ENCODE results near the gene CCL1.

The CCL1 gene

DNA sequence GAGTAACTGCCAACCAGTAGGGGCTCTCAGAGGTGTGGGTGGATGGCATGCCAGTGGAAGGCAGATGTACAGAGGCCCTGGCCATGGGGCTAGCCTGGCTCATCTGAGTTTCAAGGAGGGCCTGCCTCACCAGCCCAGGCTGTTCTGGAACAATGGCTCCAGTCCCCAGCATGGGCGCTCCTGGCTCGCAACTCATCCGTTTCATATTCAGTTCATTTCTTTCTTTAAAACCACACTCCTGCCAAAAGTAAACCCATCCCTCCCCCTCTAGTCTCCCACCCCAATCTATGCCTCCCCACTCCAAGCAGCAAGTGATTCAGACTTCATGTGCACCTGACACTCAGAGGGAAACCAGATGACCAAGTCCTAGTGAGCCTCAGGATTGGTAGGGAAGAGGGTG is 4.4 kb downstream of the CCL1 start:
- H3K27me3 ChIP-seq (ENCODE audit: control insufficient read depth in 1 of 2, insufficient read depth in 2 of 2, low read length in 2 of 2), result peaks cover 0 to 9% of the 10 kb centered on the region in 2 donors
- no peak overlapping the region for H3K4me3 ChIP-seq (ENCODE audit: low read length in 2 of 2)
- H3K9me3 ChIP-seq (ENCODE audit: control insufficient read depth in 2 of 2, low read length in 2 of 2), result no peaks in the 10 kb centered on the region
- H3K27ac ChIP-seq (ENCODE audit: low read length), result no peak overlapping the region
- H3K9ac ChIP-seq (ENCODE audit: low read length in 2 of 2), result no peak overlapping the region
- no peaks in the 10 kb centered on the region for H3K4me1 ChIP-seq (ENCODE audit: control insufficient read depth, insufficient read depth, low read length)
- H3K36me3 ChIP-seq (ENCODE audit: control insufficient read depth in 2 of 2, insufficient read depth in 2 of 2, low read length in 2 of 2), result no peaks in the 10 kb centered on the region

DNA sequence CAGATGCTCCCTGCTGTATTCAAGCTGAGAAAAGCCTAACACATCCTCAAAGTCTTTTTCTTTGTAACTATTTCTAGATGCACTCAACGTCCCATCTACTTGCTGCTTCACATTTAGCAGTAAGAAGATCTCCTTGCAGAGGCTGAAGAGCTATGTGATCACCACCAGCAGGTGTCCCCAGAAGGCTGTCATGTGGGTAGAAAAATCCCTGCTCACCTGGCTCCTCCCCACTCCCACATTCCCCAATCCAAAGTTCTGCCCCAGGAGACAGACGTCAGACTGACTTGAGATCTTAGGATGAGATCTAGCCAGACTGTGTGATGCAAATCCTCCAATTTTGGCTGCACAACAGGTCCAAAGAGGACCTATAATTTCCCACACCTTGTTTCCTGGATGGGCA is 5.6 kb downstream of the CCL1 start:
- Histone ChIP-seq H3K9me3 (ENCODE audit: control insufficient read depth in 2 of 2, low read length in 2 of 2) (no peaks in the 10 kb centered on the region), H3K27ac (ENCODE audit: low read length) (no peak overlapping the region), H3K4me3 (ENCODE audit: low read length in 2 of 2) (no peak overlapping the region), H3K36me3 (ENCODE audit: control insufficient read depth in 2 of 2, insufficient read depth in 2 of 2, low read length in 2 of 2) (no peaks in the 10 kb centered on the region), H3K27me3 (ENCODE audit: control insufficient read depth in 1 of 2, insufficient read depth in 2 of 2, low read length in 2 of 2) (peaks cover 0 to 3% of the 10 kb centered on the region in 2 donors), H3K9ac (ENCODE audit: low read length in 2 of 2) (no peak overlapping the region), H3K4me1 (ENCODE audit: control insufficient read depth, insufficient read depth, low read length) (no peaks in the 10 kb centered on the region)

- H3K27ac ChIP-seq (ENCODE audit: low read length), result peak within 1 kb of the TSS; percentile 37
- H3K4me3 ChIP-seq (ENCODE audit: low read length in 2 of 2), result no peak within 1 kb of the TSS
- no peaks in the 10 kb centered on the region for H3K9me3 ChIP-seq (ENCODE audit: control insufficient read depth in 2 of 2, low read length in 2 of 2)
- H3K36me3 ChIP-seq (ENCODE audit: control insufficient read depth in 2 of 2, insufficient read depth in 2 of 2, low read length in 2 of 2), result no peaks in the 10 kb centered on the region
- no peak within 1 kb of the TSS for H3K9ac ChIP-seq (ENCODE audit: low read length in 2 of 2)
- no peaks in the 10 kb centered on the region for H3K27me3 ChIP-seq (ENCODE audit: control insufficient read depth in 1 of 2, insufficient read depth in 2 of 2, low read length in 2 of 2)
- H3K4me1 ChIP-seq (ENCODE audit: control insufficient read depth, insufficient read depth, low read length), result no peaks in the 10 kb centered on the region
These were observed 6.8 kb downstream of the CCL1 start, which contains the start of gene CCL13 for GRCh38 chr17:34356194-34356593. Gene CCL13 (plus strand): TSS chr17:34356480. CDS start chr17:34356527, 47 bp downstream.

DNA sequence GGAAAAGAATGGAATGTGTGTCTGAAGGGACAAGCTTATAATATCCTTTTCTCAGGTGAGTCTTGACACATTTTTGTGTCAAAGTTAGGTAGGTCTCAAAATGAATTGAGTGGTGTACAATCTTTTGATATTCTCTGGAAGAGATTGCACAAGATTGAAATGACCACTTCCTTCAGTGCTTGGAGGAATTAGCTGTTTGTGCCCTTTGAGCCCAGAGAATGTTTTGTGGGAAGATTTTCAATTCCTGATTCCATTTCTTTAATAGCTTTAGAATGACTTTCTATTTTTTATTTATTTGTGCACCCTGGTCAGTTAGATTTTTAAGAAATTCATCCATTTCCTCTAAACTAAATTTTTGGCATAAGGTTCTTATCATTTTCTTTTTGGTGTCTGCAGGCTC is 8.4 kb downstream of the CCL1 start:
- Histone ChIP-seq H3K36me3 (ENCODE audit: control insufficient read depth in 2 of 2, insufficient read depth in 2 of 2, low read length in 2 of 2) (no peaks in the 10 kb centered on the region), H3K27ac (ENCODE audit: low read length) (no peak overlapping the region), H3K9me3 (ENCODE audit: control insufficient read depth in 2 of 2, low read length in 2 of 2) (no peaks in the 10 kb centered on the region), H3K4me3 (ENCODE audit: low read length in 2 of 2) (no peak overlapping the region), H3K9ac (ENCODE audit: low read length in 2 of 2) (no peak overlapping the region), H3K4me1 (ENCODE audit: control insufficient read depth, insufficient read depth, low read length) (peaks cover 2% of the 10 kb centered on the region), H3K27me3 (ENCODE audit: control insufficient read depth in 1 of 2, insufficient read depth in 2 of 2, low read length in 2 of 2) (no peaks in the 10 kb centered on the region)

DNA sequence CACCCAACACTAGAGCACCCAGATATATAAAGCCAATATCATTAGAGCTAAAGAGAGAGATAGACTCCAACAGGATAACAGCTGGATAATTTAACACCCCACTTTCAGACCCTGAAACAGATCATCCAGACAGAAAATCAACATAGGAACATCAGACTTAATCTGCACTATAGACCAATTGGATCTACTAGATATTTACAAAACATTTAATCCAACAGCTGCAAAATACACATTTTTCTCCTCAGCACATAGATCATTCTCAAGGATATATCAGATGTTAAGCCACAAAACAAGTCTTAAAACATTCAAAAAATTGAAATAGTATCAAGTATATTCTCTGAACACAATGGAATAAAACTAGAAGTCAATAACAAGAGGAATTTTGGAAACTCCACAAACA is 10.8 kb downstream of the CCL1 start:
- Histone ChIP-seq H3K9ac (ENCODE audit: low read length in 2 of 2) (no peak overlapping the region), H3K27ac (ENCODE audit: low read length) (no peak overlapping the region), H3K4me1 (ENCODE audit: control insufficient read depth, insufficient read depth, low read length) (peaks cover 2% of the 10 kb centered on the region), H3K27me3 (ENCODE audit: control insufficient read depth in 1 of 2, insufficient read depth in 2 of 2, low read length in 2 of 2) (no peaks in the 10 kb centered on the region), H3K4me3 (ENCODE audit: low read length in 2 of 2) (no peak overlapping the region), H3K36me3 (ENCODE audit: control insufficient read depth in 2 of 2, insufficient read depth in 2 of 2, low read length in 2 of 2) (no peaks in the 10 kb centered on the region), H3K9me3 (ENCODE audit: control insufficient read depth in 2 of 2, low read length in 2 of 2) (no peaks in the 10 kb centered on the region)

DNA sequence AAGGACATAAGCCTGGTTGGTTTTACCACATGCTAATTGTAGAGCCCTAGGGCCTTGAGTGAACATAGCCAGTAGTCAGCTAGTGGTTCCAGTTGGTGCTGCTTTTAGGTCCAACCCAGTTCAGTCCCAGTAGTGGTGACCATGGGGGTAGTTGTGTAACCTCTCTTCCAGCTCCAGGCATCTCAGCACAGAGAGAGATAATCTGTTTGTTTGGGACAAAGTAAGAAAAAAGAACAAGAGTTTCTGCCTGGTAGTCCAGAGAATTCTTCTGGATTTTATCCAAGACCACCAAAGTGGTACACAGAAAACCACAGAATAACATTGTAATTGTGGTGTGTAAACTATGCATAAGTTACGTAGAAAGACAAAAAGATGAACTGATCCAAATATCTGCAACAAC is 11.9 kb downstream of the CCL1 start:
- H3K27ac ChIP-seq (ENCODE audit: low read length), result no peak overlapping the region
- no peaks in the 10 kb centered on the region for H3K27me3 ChIP-seq (ENCODE audit: control insufficient read depth in 1 of 2, insufficient read depth in 2 of 2, low read length in 2 of 2)
- no peak overlapping the region for H3K4me3 ChIP-seq (ENCODE audit: low read length in 2 of 2)
- no peak overlapping the region for H3K9ac ChIP-seq (ENCODE audit: low read length in 2 of 2)
- H3K4me1 ChIP-seq (ENCODE audit: control insufficient read depth, insufficient read depth, low read length), result peaks cover 2% of the 10 kb centered on the region
- no peaks in the 10 kb centered on the region for H3K36me3 ChIP-seq (ENCODE audit: control insufficient read depth in 2 of 2, insufficient read depth in 2 of 2, low read length in 2 of 2)
- H3K9me3 ChIP-seq (ENCODE audit: control insufficient read depth in 2 of 2, low read length in 2 of 2), result no peaks in the 10 kb centered on the region

GRCh38 chr17:34349751-34350150 is 13.3 kb downstream of the CCL1 start:
- no peak overlapping the region for H3K9ac ChIP-seq (ENCODE audit: low read length in 2 of 2)
- no peaks in the 10 kb centered on the region for H3K27me3 ChIP-seq (ENCODE audit: control insufficient read depth in 1 of 2, insufficient read depth in 2 of 2, low read length in 2 of 2)
- H3K4me1 ChIP-seq (ENCODE audit: control insufficient read depth, insufficient read depth, low read length), result peaks cover 2% of the 10 kb centered on the region
- H3K4me3 ChIP-seq (ENCODE audit: low read length in 2 of 2), result no peak overlapping the region
- H3K9me3 ChIP-seq (ENCODE audit: control insufficient read depth in 2 of 2, low read length in 2 of 2), result no peaks in the 10 kb centered on the region
- H3K27ac ChIP-seq (ENCODE audit: low read length), result no peak overlapping the region
- no peaks in the 10 kb centered on the region for H3K36me3 ChIP-seq (ENCODE audit: control insufficient read depth in 2 of 2, insufficient read depth in 2 of 2, low read length in 2 of 2)

- no peaks in the 10 kb centered on the region for H3K9me3 ChIP-seq (ENCODE audit: control insufficient read depth in 2 of 2, low read length in 2 of 2)
These were observed 16.0 kb downstream of the CCL1 start for GRCh38 chr17:34347063-34347462.

GRCh38 chr17:34341916-34342315 is 21.1 kb downstream of the CCL1 start:
- Histone ChIP-seq H3K9ac (ENCODE audit: low read length in 2 of 2) (no peak overlapping the region), H3K27ac (ENCODE audit: low read length) (no peak overlapping the region), H3K9me3 (ENCODE audit: control insufficient read depth in 2 of 2, low read length in 2 of 2) (no peaks in the 10 kb centered on the region), H3K4me3 (ENCODE audit: low read length in 2 of 2) (no peak overlapping the region), H3K36me3 (ENCODE audit: control insufficient read depth in 2 of 2, insufficient read depth in 2 of 2, low read length in 2 of 2) (no peaks in the 10 kb centered on the region), H3K4me1 (ENCODE audit: control insufficient read depth, insufficient read depth, low read length) (no peaks in the 10 kb centered on the region), H3K27me3 (ENCODE audit: control insufficient read depth in 1 of 2, insufficient read depth in 2 of 2, low read length in 2 of 2) (no peaks in the 10 kb centered on the region)

More at GRCh38 chr17:34347063-34347462, 16.0 kb downstream of the CCL1 start:
- no peak overlapping the region for H3K4me3 ChIP-seq (ENCODE audit: low read length in 2 of 2)
- no peaks in the 10 kb centered on the region for H3K27me3 ChIP-seq (ENCODE audit: control insufficient read depth in 1 of 2, insufficient read depth in 2 of 2, low read length in 2 of 2)
- no peak overlapping the region for H3K27ac ChIP-seq (ENCODE audit: low read length)
- peaks cover 2% of the 10 kb centered on the region for H3K4me1 ChIP-seq (ENCODE audit: control insufficient read depth, insufficient read depth, low read length)
- no peak overlapping the region for H3K9ac ChIP-seq (ENCODE audit: low read length in 2 of 2)
- H3K36me3 ChIP-seq (ENCODE audit: control insufficient read depth in 2 of 2, insufficient read depth in 2 of 2, low read length in 2 of 2), result no peaks in the 10 kb centered on the region

- Histone ChIP-seq H3K9me3 (ENCODE audit: control insufficient read depth in 2 of 2, low read length in 2 of 2) (no peaks in the 10 kb centered on the region), H3K36me3 (ENCODE audit: control insufficient read depth in 2 of 2, insufficient read depth in 2 of 2, low read length in 2 of 2) (no peaks in the 10 kb centered on the region), H3K9ac (ENCODE audit: low read length in 2 of 2) (no peak overlapping the region), H3K27ac (ENCODE audit: low read length) (no peak overlapping the region), H3K4me1 (ENCODE audit: control insufficient read depth, insufficient read depth, low read length) (no peaks in the 10 kb centered on the region), H3K27me3 (ENCODE audit: control insufficient read depth in 1 of 2, insufficient read depth in 2 of 2, low read length in 2 of 2) (no peaks in the 10 kb centered on the region), H3K4me3 (ENCODE audit: low read length in 2 of 2) (no peak overlapping the region)
These were observed 23.8 kb downstream of the CCL1 start for GRCh38 chr17:34339138-34339770.

GRCh38 chr17:34337701-34338100 is 25.3 kb downstream of the CCL1 start:
- H3K9ac ChIP-seq (ENCODE audit: low read length in 2 of 2), result no peak overlapping the region
- no peaks in the 10 kb centered on the region for H3K4me1 ChIP-seq (ENCODE audit: control insufficient read depth, insufficient read depth, low read length)
- no peaks in the 10 kb centered on the region for H3K9me3 ChIP-seq (ENCODE audit: control insufficient read depth in 2 of 2, low read length in 2 of 2)
- H3K27me3 ChIP-seq (ENCODE audit: control insufficient read depth in 1 of 2, insufficient read depth in 2 of 2, low read length in 2 of 2), result no peaks in the 10 kb centered on the region
- H3K4me3 ChIP-seq (ENCODE audit: low read length in 2 of 2), result no peak overlapping the region
- H3K27ac ChIP-seq (ENCODE audit: low read length), result no peak overlapping the region
- H3K36me3 ChIP-seq (ENCODE audit: control insufficient read depth in 2 of 2, insufficient read depth in 2 of 2, low read length in 2 of 2), result no peaks in the 10 kb centered on the region
